ENCODE measurements around the gene ADGRL2.
A peak's percentile ranks its signal among the peaks of the same experiment; 100 is the strongest.

The ADGRL2 gene

GRCh38 chr1:81844477-81844876, 43.7 kb downstream of the ADGRL2 start:
- Histone ChIP-seq H3K4me2 (ENCODE audit: insufficient read depth, low read length, poor library complexity, severe bottlenecking) (no peak overlapping the region), H3K27me3 (ENCODE audit: control insufficient read depth in 3 of 3, insufficient read depth in 3 of 3, low read depth in 1 of 3, low read length in 3 of 3) (no peaks in the 10 kb centered on the region), H3K4ac (ENCODE audit: low read length) (no peak overlapping the region), H2BK12ac (ENCODE audit: low read length) (no peak overlapping the region), H2AK5ac (ENCODE audit: low read depth, low read length) (no peak overlapping the region), H4K8ac (ENCODE audit: low read depth, low read length) (no peak overlapping the region), H3K23ac (ENCODE audit: low read depth, low read length, poor library complexity) (no peak overlapping the region), H3K36me3 (replicated peaks in 1 of 2; ENCODE audit: control insufficient read depth in 2 of 2, insufficient read depth in 2 of 2, low read length in 2 of 2) (peaks cover 2 to 98% of the 10 kb centered on the region in 2 donors), H2BK5ac (ENCODE audit: low read length) (no peak overlapping the region), H3K4me1 (ENCODE audit: control insufficient read depth in 2 of 2, insufficient read depth in 1 of 2, low read depth in 1 of 2, low read length in 2 of 2) (peaks cover 2% of the 10 kb centered on the region in 2 donors), H2BK120ac (ENCODE audit: low read depth, low read length) (no peak overlapping the region), H3K9ac (ENCODE audit: low read depth, low read length, poor library complexity) (no peak overlapping the region), H3K4me3 (ENCODE audit: low read length in 2 of 2) (no peak overlapping the region), H2BK15ac (ENCODE audit: low read length) (no peak overlapping the region), H3K18ac (ENCODE audit: low read length) (no peak overlapping the region), H3K9me3 (replicated peaks in 1 of 2; ENCODE audit: control insufficient read depth in 2 of 2, insufficient read depth in 1 of 2, low read depth in 1 of 2, low read length in 2 of 2) (peaks cover 0 to 14% of the 10 kb centered on the region in 2 donors), H3K79me1 (ENCODE audit: low read depth, low read length) (no peaks in the 10 kb centered on the region), H3K27ac (replicated peaks; ENCODE audit: low read length) (no peak overlapping the region), H2AFZ (ENCODE audit: low read length) (no peak overlapping the region), H3K14ac (ENCODE audit: low read length) (no peak overlapping the region), H4K91ac (ENCODE audit: low read depth, low read length, poor library complexity) (no peak overlapping the region)
- WGBS, 2 donors (ENCODE audit: extremely low coverage in 2 of 2, insufficient read length in 2 of 2, insufficient replicate concordance in 1 of 2), result no CpG with 5 or more reads among the region's 2 CpGs
- DNase-seq (ENCODE audit: low spot score), result no peak

GRCh38 chr1:81846630-81847029, 45.9 kb downstream of the ADGRL2 start:
- no peaks in the 10 kb centered on the region for H3K79me1 ChIP-seq (ENCODE audit: low read depth, low read length)
- H3K9ac ChIP-seq (ENCODE audit: low read depth, low read length, poor library complexity), result no peak overlapping the region
- H3K4ac ChIP-seq (ENCODE audit: low read length), result no peak overlapping the region
- H3K4me2 ChIP-seq (ENCODE audit: insufficient read depth, low read length, poor library complexity, severe bottlenecking), result no peak overlapping the region
- no peak overlapping the region for H3K14ac ChIP-seq (ENCODE audit: low read length)
- no peak overlapping the region for H2BK5ac ChIP-seq (ENCODE audit: low read length)
- H3K18ac ChIP-seq (ENCODE audit: low read length), result no peak overlapping the region
- DNase-seq (ENCODE audit: low spot score), result no peak
- no CpG with 5 or more reads among the region's 1 CpG for WGBS, 2 donors (ENCODE audit: extremely low coverage in 2 of 2, insufficient read length in 2 of 2, insufficient replicate concordance in 1 of 2)
- peaks cover 2% of the 10 kb centered on the region in 2 donors for H3K4me1 ChIP-seq (ENCODE audit: control insufficient read depth in 2 of 2, insufficient read depth in 1 of 2, low read depth in 1 of 2, low read length in 2 of 2)
- peaks cover 2 to 100% of the 10 kb centered on the region in 2 donors for H3K36me3 ChIP-seq (replicated peaks in 1 of 2; ENCODE audit: control insufficient read depth in 2 of 2, insufficient read depth in 2 of 2, low read length in 2 of 2)
- no peak overlapping the region for H4K91ac ChIP-seq (ENCODE audit: low read depth, low read length, poor library complexity)
- no peak overlapping the region for H2BK120ac ChIP-seq (ENCODE audit: low read depth, low read length)
- no peak overlapping the region for H3K27ac ChIP-seq (replicated peaks; ENCODE audit: low read length)
- H4K8ac ChIP-seq (ENCODE audit: low read depth, low read length), result no peak overlapping the region
- no peak overlapping the region for H2AK5ac ChIP-seq (ENCODE audit: low read depth, low read length)
- H3K9me3 ChIP-seq (replicated peaks in 1 of 2; ENCODE audit: control insufficient read depth in 2 of 2, insufficient read depth in 1 of 2, low read depth in 1 of 2, low read length in 2 of 2), result peaks cover 0 to 13% of the 10 kb centered on the region in 2 donors
- no peaks in the 10 kb centered on the region for H3K27me3 ChIP-seq (ENCODE audit: control insufficient read depth in 3 of 3, insufficient read depth in 3 of 3, low read depth in 1 of 3, low read length in 3 of 3)
- no peak overlapping the region for H3K23ac ChIP-seq (ENCODE audit: low read depth, low read length, poor library complexity)
- no peak overlapping the region for H2BK12ac ChIP-seq (ENCODE audit: low read length)
- no peak overlapping the region for H3K4me3 ChIP-seq (ENCODE audit: low read length in 2 of 2)
- H2AFZ ChIP-seq (ENCODE audit: low read length), result no peak overlapping the region
- H2BK15ac ChIP-seq (ENCODE audit: low read length), result no peak overlapping the region

- H2BK15ac ChIP-seq (ENCODE audit: low read length), result no peak overlapping the region
- no peak overlapping the region for H4K8ac ChIP-seq (ENCODE audit: low read depth, low read length)
- H3K4me2 ChIP-seq (ENCODE audit: insufficient read depth, low read length, poor library complexity, severe bottlenecking), result no peak overlapping the region
- H2BK120ac ChIP-seq (ENCODE audit: low read depth, low read length), result no peak overlapping the region
- no peak for DNase-seq (ENCODE audit: low spot score)
- no peak overlapping the region for H3K4me3 ChIP-seq (ENCODE audit: low read length in 2 of 2)
- H3K79me1 ChIP-seq (ENCODE audit: low read depth, low read length), result no peaks in the 10 kb centered on the region
- H2BK5ac ChIP-seq (ENCODE audit: low read length), result no peak overlapping the region
- no CpG with 5 or more reads among the region's 2 CpGs for WGBS, 2 donors (ENCODE audit: extremely low coverage in 2 of 2, insufficient read length in 2 of 2, insufficient replicate concordance in 1 of 2)
- H3K9ac ChIP-seq (ENCODE audit: low read depth, low read length, poor library complexity), result no peak overlapping the region
- H2AK5ac ChIP-seq (ENCODE audit: low read depth, low read length), result no peak overlapping the region
- H4K91ac ChIP-seq (ENCODE audit: low read depth, low read length, poor library complexity), result no peak overlapping the region
- H3K27ac ChIP-seq (replicated peaks; ENCODE audit: low read length), result no peak overlapping the region
- H3K36me3 ChIP-seq (replicated peaks in 1 of 2; ENCODE audit: control insufficient read depth in 2 of 2, insufficient read depth in 2 of 2, low read length in 2 of 2), result peaks cover 2 to 100% of the 10 kb centered on the region in 2 donors
- H3K9me3 ChIP-seq (replicated peaks in 1 of 2; ENCODE audit: control insufficient read depth in 2 of 2, insufficient read depth in 1 of 2, low read depth in 1 of 2, low read length in 2 of 2), result peaks cover 0 to 8% of the 10 kb centered on the region in 2 donors
- no peak overlapping the region for H3K14ac ChIP-seq (ENCODE audit: low read length)
- no peak overlapping the region for H3K23ac ChIP-seq (ENCODE audit: low read depth, low read length, poor library complexity)
- no peak overlapping the region for H2BK12ac ChIP-seq (ENCODE audit: low read length)
- H3K27me3 ChIP-seq (ENCODE audit: control insufficient read depth in 3 of 3, insufficient read depth in 3 of 3, low read depth in 1 of 3, low read length in 3 of 3), result no peaks in the 10 kb centered on the region
- no peak overlapping the region for H2AFZ ChIP-seq (ENCODE audit: low read length)
- peaks cover 2% of the 10 kb centered on the region in 2 donors for H3K4me1 ChIP-seq (ENCODE audit: control insufficient read depth in 2 of 2, insufficient read depth in 1 of 2, low read depth in 1 of 2, low read length in 2 of 2)
- H3K4ac ChIP-seq (ENCODE audit: low read length), result no peak overlapping the region
- no peak overlapping the region for H3K18ac ChIP-seq (ENCODE audit: low read length)
These were observed 46.3 kb downstream of the ADGRL2 start for GRCh38 chr1:81847063-81847462.

GRCh38 chr1:81848880-81849682, 48.3 kb downstream of the ADGRL2 start:
- no peaks in the 10 kb centered on the region for H3K27me3 ChIP-seq (ENCODE audit: control insufficient read depth in 3 of 3, insufficient read depth in 3 of 3, low read depth in 1 of 3, low read length in 3 of 3)
- H3K23ac ChIP-seq (ENCODE audit: low read depth, low read length, poor library complexity), result no peak overlapping the region
- H3K36me3 ChIP-seq (replicated peaks in 1 of 2; ENCODE audit: control insufficient read depth in 2 of 2, insufficient read depth in 2 of 2, low read length in 2 of 2), result peaks cover 2 to 100% of the 10 kb centered on the region in 2 donors
- peaks cover 0 to 6% of the 10 kb centered on the region in 2 donors for H3K9me3 ChIP-seq (replicated peaks in 1 of 2; ENCODE audit: control insufficient read depth in 2 of 2, insufficient read depth in 1 of 2, low read depth in 1 of 2, low read length in 2 of 2)
- H3K27ac ChIP-seq (replicated peaks; ENCODE audit: low read length), result no peak overlapping the region
- WGBS, 2 donors (ENCODE audit: extremely low coverage in 2 of 2, insufficient read length in 2 of 2, insufficient replicate concordance in 1 of 2), result no CpG with 5 or more reads among the region's 5 CpGs
- no peak overlapping the region for H3K4me3 ChIP-seq (ENCODE audit: low read length in 2 of 2)
- H3K18ac ChIP-seq (ENCODE audit: low read length), result no peak overlapping the region
- H3K9ac ChIP-seq (ENCODE audit: low read depth, low read length, poor library complexity), result no peak overlapping the region
- H3K4ac ChIP-seq (ENCODE audit: low read length), result no peak overlapping the region
- H3K4me1 ChIP-seq (ENCODE audit: control insufficient read depth in 2 of 2, insufficient read depth in 1 of 2, low read depth in 1 of 2, low read length in 2 of 2), result peaks cover 2% of the 10 kb centered on the region in 2 donors
- no peak overlapping the region for H2AK5ac ChIP-seq (ENCODE audit: low read depth, low read length)
- no peak overlapping the region for H4K8ac ChIP-seq (ENCODE audit: low read depth, low read length)
- H2BK15ac ChIP-seq (ENCODE audit: low read length), result no peak overlapping the region
- peak; percentile 40 for DNase-seq (ENCODE audit: low spot score)
- H2AFZ ChIP-seq (ENCODE audit: low read length), result no peak overlapping the region
- H4K91ac ChIP-seq (ENCODE audit: low read depth, low read length, poor library complexity), result no peak overlapping the region
- H2BK120ac ChIP-seq (ENCODE audit: low read depth, low read length), result no peak overlapping the region
- H3K14ac ChIP-seq (ENCODE audit: low read length), result no peak overlapping the region
- no peak overlapping the region for H2BK12ac ChIP-seq (ENCODE audit: low read length)
- H3K79me1 ChIP-seq (ENCODE audit: low read depth, low read length), result no peaks in the 10 kb centered on the region
- no peak overlapping the region for H2BK5ac ChIP-seq (ENCODE audit: low read length)
- H3K4me2 ChIP-seq (ENCODE audit: insufficient read depth, low read length, poor library complexity, severe bottlenecking), result no peak overlapping the region

Data from neuronal stem cell (in vitro differentiated cells).